SK-N-SH (cell line): Measurements from ENCODE around the gene UTP11.

Experiments used
- CHD2 ChIP-seq: fragments of 150-350 bp; IDR thresholded peaks from 2 replicates; pipeline ENCODE4 v1.6.1; 2018; ENCODE audit warnings: low read length; ENCODE audit not compliant: partially characterized antibody
- CTCF ChIP-seq: fragments of 200-600 bp; sonication (generic); IDR thresholded peaks from 2 replicates; pipeline ENCODE4 v1.6.1; 2017; ENCODE audit warnings: antibody characterized with exemption, mild to moderate bottlenecking, moderate library complexity
- EP300 ChIP-seq, 2 experiments: IDR thresholded peaks; 2 replicates each; pipeline versions ENCODE4 v1.4.0 to v1.6.1; 2012; ENCODE audit warnings: borderline replicate concordance in 1 of 2, low read depth in 1 of 2, low read length in 1 of 2
- GABPA ChIP-seq: IDR thresholded peaks from 2 replicates; pipeline ENCODE4 v1.4.0; 2012; ENCODE audit warnings: low read depth, mild to moderate bottlenecking
- JUND ChIP-seq: IDR thresholded peaks from 2 replicates; pipeline ENCODE4 v1.4.0; 2012
- MEF2A ChIP-seq: IDR thresholded peaks from 2 replicates; pipeline ENCODE4 v1.4.0; 2012; ENCODE audit warnings: low read depth, borderline replicate concordance
- NFIC ChIP-seq: IDR thresholded peaks from 2 replicates; pipeline ENCODE4 v1.4.0; 2012; ENCODE audit warnings: borderline replicate concordance
- RAD21 ChIP-seq: IDR thresholded peaks from 2 replicates; pipeline ENCODE4 v1.6.1; 2012; ENCODE audit warnings: mild to moderate bottlenecking, low read length
- RFX5 ChIP-seq: IDR thresholded peaks from 2 replicates; pipeline ENCODE4 v1.6.1; 2012; ENCODE audit warnings: mild to moderate bottlenecking, improper control_type of control experiment, low read length
- SMC3 ChIP-seq: IDR thresholded peaks from 2 replicates; pipeline ENCODE4 v1.6.1; 2012; ENCODE audit warnings: low read depth, low read length, improper control_type of control experiment
- TAF1 ChIP-seq: IDR thresholded peaks from 2 replicates; pipeline ENCODE4 v1.6.1; 2012; ENCODE audit warnings: low read depth, mild to moderate bottlenecking, low read length, moderate library complexity, borderline replicate concordance
- TCF12 ChIP-seq: IDR thresholded peaks from 2 replicates; pipeline ENCODE4 v1.4.0; 2012
- TF ChIP-seq, protein P1 (sequence below): IDR thresholded peaks from 2 replicates; pipeline ENCODE4 v1.4.0; 2012; ENCODE audit warnings: low read depth
- TF ChIP-seq, protein P2 (sequence below): fragments of 150-350 bp; IDR thresholded peaks from 2 replicates; pipeline ENCODE4 v1.6.1; 2016; ENCODE audit warnings: mild to moderate bottlenecking, low read depth, low read length

DNA sequence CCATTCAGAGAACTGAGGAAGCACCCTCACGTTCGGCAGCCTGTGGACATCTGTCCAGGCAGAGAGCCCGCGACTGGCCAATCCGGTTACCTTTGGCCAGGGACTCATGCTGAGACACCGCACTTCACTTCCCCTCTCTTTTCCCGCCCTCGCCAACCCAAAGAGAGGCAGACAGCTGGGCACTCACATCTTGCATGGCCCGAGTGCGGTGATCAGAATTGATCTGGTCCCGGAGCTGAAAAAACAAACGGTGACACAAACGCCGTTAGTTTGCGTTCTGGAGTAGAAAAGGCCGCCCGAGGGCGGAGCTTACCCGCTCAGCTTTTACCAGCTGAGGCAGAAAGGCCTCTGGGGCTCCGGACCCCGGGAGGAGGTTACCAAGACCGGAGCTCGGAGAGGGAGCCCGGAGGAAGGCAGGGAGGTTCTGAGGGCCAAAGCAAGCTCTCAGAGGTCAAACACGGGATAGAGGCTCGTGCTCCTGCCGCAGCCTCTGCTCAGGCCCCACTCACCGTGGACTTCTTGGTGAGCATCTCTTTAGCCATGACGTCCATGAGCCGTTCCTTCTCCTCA, 23.1 kb upstream of the UTP11 start:
- no peak for TF ChIP-seq CHD2
- TF ChIP-seq, protein P1, sequence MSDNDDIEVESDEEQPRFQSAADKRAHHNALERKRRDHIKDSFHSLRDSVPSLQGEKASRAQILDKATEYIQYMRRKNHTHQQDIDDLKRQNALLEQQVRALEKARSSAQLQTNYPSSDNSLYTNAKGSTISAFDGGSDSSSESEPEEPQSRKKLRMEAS = no peak
- no peak for TF ChIP-seq MEF2A
- TF ChIP-seq CTCF = no peak
- no peak for TF ChIP-seq JUND
- TF ChIP-seq, protein P2, sequence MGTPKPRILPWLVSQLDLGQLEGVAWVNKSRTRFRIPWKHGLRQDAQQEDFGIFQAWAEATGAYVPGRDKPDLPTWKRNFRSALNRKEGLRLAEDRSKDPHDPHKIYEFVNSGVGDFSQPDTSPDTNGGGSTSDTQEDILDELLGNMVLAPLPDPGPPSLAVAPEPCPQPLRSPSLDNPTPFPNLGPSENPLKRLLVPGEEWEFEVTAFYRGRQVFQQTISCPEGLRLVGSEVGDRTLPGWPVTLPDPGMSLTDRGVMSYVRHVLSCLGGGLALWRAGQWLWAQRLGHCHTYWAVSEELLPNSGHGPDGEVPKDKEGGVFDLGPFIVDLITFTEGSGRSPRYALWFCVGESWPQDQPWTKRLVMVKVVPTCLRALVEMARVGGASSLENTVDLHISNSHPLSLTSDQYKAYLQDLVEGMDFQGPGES = no peak
- TF ChIP-seq TAF1 = no peak
- no peak for TF ChIP-seq NFIC
- TF ChIP-seq RAD21 = no peak
- no peak for TF ChIP-seq EP300 (IDR thresholded peaks at IDR 0.05; ENCODE audit: borderline replicate concordance in 1 of 2, low read depth in 1 of 2, low read length in 1 of 2)
- no peak for TF ChIP-seq SMC3
- TF ChIP-seq RFX5 = no peak
- TF ChIP-seq TCF12 = no peak
- TF ChIP-seq GABPA = no peak
